RPMI7951 (cell line): ENCODE data around the gene DIAPH3. TPM values are rescaled to one million over a fixed set of nuclear protein-coding genes. Genes with fewer than 3 reads are reported as not detected.
A peak's percentile ranks its signal among the peaks of the same experiment; 100 is the strongest.

Experiments
- DNase-seq: peaks from one replicate; pipeline ENCODE4 v3.0.0-alpha.2; 2012; ENCODE audit warnings: low read depth
- total RNA-seq: library from RNA; depleted of rRNA; stranded (reverse); fragments of >200 nt; shearing (Covaris generic); gene quantifications from 2 replicates; pipeline ENCODE4 v1.2.3, GENCODE V29; 2014

The DIAPH3 gene
- total RNA-seq, 1 experiment from 2014 or later, result 25.1 TPM

DNA sequence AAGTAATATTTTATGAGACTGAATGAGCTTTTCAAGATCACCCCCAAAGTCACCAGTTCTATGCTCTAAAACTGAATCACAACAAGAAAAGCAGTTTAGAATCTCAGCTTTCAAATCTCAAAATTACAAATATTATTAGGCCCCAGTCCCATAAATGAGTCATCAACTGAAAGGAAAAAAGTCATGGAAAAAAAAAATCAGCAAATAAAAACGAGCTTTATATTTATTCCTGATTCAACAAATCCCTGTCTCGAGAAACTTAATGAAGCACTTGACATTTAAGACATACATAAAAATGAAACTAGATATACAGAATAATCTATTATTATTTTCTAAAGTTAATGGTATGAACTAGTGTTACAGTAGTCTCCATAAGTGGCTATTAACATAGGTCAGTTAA lies 203.0 kb downstream of the DIAPH3 start:
- DNase-seq, result no peak

DNA sequence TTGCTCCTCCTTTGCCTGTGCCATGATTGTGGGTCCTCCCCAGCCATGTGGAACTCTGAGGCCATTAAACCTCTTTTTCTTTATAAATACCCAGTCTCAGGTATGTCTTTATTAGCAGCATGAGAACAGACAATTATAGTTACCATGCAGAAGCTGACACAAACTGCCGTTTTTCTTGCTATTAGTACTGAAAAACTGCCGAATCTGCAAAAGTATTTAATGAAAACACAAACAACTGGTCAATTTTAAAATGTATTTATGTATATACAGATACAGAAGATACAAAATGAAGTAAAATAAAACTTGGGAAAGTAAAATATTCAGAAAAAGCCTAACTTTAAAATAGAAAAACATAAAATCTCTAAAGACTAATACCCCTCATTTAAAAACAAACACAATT lies 206.3 kb downstream of the DIAPH3 start:
- no peak for DNase-seq

DNA sequence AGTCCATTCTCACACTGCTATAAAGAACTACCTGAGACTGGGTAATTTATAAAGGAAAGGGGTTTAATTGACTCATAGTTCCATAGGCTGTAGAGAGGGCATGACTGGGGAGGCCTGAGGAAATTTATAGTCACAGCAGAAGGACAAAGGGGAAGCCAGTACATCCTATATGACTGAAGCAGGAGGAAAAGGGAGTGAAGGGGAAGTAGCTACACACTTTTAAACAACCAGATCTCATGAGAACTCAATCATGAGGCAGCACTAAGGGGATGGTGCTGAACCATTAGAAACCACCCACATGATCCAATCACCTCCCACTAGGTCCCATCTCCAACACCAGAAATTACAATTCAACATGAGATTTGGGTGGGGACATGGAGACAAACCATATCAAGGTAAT lies 209.1 kb downstream of the DIAPH3 start:
- no peak for DNase-seq

DNA sequence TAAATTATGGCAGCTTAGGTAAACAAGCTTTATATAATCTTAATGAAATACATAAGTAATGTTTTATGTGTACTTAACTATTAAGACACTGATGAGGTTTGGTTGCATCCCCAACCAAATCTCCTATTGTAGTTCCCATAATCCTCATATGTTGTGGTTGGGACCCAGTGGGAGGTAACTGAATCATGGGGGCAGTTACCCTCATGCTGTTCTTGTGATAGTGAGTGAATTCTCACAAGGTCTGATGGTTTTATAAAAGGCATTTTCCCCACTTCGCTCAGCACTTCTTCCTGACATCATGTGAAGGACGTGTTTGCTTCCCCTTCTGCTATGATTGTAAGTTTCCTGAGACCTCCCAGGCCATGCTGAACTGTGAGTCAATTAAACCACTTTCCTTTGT lies 212.7 kb downstream of the DIAPH3 start:
- no peak for DNase-seq

DNA sequence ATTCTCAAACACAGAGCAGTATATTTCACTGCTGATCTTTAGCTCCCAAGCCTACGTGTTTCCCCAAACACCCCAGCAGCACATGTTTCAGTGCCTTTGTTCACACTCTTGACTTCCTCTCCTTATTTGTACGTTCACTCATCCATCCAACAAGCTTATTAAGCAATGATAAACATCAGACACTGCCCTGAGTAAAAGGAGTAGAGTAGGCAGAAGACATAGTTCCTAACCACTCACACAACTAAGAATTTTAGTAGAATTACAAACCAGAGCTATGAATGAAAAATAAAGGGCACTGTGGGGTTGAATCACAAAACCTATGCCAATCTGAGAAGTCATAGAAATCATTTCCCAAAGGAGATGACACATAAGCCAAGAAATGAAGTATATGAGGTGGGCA lies 213.5 kb downstream of the DIAPH3 start:
- DNase-seq, result no peak

DNA sequence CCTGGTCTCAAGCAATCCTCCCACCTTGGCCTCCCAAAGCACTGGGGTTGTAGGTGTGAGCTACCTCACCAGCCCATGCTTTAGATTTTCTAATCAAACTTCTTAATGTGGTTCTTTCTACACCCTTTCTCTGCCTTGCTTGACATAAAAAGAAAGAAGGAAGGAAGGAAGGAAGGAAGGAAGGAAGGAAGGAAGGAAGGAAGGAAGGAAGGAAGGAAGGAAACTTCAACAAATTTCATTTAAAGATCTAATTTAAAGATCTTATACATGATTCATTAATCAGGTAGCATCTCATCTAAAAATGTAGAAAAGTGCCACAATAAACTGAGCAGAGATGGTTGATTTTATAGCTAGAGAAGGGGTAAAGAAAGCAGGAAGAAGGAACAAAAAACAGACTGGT lies 215.0 kb downstream of the DIAPH3 start:
- DNase-seq, result no peak

DNA sequence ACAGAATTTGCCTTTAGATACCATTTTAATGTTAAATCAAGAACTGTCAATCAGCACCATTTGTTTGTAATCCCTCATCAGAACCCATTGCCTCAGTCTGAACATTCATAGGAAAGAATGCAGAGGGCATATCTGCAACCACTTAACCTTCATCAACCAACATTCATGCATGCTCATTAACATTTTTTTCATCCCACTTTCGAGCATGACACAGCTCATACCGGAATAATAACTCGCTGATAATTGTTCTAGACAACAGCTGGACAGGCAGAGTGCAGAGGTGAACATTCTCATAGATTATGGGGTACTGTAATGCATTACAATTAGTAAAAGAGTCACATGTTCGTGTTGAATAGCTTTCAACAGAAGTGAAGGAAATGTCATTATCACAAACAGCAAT lies 216.8 kb downstream of the DIAPH3 start:
- DNase-seq, result peak; percentile 1

DNA sequence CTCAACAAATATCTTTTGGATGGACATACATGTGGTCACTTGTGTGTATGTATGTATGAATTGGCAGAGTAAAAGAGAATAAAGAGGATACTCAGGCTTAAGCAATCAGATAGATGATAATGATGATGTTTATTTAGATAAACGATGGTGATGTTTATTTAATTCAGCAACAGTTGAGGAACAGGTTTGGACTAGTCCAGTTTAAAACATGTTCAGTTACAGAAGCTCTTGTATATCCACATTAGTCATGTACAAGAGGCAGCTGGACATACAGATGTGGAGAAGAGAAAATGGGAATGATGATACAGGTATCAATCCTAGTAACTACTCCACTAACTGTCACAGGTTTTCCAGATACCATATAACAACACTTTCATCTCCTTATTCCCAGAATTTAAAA lies 232.1 kb downstream of the DIAPH3 start:
- DNase-seq, result no peak

DNA sequence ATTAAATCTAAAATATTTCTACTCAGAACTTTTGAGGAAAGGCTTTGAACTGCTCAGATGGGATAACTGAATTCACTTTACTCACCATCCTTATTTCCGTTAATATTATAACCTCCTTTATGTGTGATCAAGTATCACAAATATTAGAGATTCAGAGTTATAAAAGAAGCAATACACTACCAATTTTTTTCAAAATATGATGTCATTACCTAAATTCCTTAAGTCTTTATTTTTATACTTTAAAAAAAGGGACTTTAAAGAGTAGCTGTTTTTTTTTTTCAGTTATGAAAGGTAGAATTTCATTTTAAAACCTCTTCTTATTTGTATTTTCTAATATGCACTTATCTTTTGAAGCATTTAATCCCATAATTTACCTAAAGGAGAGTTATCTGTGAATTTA lies 239.5 kb downstream of the DIAPH3 start:
- DNase-seq, result no peak

DNA sequence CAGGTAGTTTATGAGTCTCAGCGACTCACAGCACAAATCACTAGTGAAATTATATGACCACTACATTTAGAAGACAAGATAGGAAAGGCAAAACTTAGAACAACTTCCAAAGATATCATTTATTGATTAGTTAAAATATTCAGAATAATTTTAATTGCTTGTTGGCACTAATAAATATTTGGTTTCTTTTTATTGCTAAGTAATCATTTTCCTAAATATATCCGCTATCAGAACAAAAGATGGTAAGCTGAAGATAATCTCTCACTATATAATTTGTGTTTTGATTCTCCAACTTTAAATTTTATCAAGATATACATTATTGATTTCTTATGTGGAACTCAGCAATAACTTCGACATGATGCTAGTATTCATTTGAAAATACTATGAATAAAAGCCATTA lies 248.5 kb downstream of the DIAPH3 start:
- DNase-seq, result no peak

DNA sequence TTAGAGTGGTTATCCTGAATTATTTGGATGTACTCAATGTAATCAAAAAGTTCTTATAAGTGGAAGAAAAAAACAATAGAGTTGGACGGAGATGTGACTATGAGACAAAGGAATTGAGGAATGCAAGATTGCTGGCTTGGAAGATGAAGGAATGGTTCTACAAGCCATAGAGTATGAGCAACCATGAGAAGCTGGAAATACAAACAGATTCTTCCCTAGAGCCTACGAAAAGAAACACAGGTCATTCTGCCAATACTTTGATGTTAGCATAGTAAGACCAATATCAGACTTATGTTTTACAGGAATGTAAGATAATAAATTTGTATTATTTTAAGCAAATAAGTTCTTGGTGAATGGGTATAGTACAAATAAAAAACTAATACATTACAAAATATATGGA lies 249.2 kb downstream of the DIAPH3 start:
- DNase-seq, result no peak

DNA sequence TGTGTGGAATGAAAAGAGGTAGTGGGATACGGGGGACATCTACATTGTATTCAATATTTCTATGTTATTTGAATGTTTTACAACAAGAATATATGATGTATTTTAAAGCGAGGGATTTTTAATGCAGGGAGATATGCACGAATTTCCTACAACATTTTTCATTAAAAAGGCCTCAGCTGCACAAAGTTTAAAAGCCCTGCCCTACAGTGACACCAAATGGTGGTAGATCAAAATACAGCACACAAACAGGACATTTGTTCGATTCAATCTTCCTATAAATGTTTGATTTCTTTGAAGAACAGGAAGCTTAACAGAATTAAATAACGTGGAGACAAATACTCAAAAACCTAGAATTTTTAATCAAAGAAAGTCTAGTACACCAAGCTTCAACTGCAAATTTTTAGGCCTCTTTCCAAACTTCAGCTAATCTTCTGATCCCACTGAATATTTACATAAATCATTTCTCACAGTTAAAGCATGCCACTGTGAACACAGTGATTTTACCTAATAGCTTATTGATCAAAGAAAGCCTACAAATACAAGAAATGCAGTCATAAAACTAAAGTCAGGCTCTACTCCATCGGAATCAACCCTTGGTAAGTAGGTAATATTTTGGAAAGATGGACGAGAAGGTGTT lies 257.2 kb downstream of the DIAPH3 start:
- DNase-seq, result peak; percentile 25

DNA sequence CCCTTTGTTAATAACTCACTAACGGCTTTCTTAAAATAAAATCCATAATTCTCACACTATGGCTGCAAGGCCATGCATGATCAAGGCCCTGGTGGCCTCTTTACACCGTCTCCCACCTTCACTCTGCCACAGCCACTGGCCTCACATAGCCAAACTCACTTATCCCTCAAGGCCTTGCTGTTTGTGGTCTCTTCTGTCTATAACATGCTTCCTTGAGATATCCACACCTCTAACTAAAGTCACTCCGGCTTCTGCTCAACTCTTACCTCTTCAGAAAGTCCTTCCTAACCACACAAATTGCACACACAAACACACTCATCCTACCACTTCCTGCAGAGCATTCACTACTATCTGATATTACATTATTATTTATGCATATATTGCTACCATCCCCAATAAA lies 262.5 kb downstream of the DIAPH3 start:
- no peak for DNase-seq

DNA sequence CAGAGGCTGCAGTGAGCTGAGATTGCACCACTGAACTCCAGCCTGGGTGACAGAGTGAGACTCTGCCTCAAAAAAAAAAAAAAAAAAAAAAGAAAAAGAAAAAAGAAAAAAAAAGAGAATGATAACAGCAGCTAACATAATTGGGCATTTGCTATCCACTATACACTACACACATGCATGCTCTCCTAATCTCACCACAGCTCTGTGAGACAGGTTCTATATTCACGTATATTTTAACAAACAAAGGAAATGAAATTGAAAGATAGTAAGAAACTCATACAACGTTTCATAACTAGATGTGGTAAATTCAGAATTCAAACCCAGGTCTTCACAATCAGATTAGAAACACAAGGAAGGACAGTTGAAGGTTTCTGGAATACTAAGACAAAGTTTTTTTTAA lies 265.7 kb downstream of the DIAPH3 start:
- no peak for DNase-seq

DNA sequence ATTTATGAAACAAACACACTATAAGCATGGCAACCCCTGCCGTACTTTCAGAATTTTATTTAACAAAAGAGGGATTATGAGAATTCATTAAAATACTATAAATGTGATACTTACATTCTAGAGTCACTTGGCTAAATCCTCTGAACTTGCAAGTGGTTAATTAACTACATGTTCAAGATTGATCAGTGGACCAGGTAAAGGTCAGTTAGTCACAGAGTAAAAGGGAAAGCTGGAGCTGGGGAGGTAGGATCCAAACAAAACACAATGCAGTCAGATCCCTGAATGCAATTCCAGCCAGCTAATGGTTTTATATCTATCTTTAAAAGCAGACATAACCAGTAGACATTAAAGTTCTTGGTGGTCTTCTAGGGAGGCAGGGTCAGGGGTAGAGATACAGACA lies 270.5 kb downstream of the DIAPH3 start:
- no peak for DNase-seq

DNA sequence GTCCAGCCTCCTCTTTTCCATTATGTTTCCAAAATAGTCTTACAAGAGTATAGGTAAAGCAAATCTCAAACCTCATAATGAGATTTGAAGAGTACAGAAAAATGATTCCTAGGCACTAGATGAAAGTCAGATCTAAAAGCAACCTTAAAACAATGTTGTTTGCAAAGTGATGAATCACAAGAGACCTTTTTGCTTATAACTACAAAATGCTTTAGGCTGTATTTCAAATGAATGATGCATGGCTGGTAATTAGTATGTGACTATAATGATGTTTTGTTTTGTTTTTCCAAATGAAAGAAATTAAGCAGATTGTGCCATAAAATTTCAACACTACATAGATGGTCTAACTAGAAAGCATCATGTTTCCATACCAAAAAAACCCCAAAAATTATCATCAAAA lies 272.7 kb downstream of the DIAPH3 start:
- DNase-seq, result no peak

DNA sequence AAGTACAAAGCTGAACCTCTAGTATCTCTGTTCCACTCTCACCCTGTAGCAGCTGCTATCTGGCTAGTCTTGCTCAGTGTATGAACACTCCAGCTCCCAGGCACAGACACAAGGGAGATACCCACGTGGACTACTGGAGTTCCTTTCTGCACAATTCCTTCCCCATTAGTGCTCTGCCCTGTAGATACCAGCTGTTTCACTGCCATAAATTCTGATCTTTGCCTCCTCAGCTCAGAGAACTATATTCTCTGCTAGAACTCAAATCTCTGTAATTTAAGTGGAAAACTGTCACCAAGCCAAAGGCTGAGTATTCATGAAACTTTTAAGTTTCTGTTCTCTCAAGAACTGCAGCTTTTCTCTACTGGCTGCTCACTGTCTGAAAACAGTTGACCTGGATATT lies 273.7 kb downstream of the DIAPH3 start:
- no peak for DNase-seq

DNA sequence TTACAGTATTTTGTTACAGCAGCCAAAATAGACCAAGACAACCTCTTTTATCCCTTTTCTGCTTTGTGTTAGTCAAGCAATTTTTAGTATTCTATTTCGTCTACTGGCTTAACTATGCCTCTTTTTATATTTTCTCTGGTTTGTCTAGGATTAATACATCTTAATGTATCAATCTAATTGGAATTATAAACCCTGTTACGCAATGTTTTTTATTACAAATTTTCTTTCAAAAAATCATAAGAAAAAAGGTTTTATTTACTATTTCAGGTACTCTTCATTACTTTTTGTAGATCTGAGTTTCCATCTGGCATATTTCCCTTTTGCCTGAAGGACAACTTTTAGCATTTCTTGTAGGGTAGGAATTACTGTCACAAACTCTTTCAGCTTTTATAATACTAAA lies 275.3 kb downstream of the DIAPH3 start:
- DNase-seq, result no peak

DNA sequence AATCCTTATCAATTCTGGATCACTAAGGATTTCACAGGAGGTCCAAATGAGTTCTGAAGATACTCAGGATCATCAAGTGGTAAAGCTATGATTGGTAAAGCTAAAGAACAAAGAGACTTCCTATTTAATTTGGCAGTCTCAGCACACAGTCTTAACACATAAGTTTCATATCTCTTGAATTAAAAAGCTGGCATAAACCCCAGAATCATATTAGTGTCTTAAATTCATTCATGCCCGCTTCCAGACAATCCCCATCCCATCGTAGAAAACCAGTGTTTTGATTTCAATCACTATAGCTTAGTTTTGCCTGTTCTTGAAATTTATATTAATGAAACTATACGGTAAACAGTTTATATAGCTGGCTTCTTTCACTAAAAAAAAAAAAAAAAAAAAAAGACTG lies 278.7 kb downstream of the DIAPH3 start:
- DNase-seq, result no peak

DNA sequence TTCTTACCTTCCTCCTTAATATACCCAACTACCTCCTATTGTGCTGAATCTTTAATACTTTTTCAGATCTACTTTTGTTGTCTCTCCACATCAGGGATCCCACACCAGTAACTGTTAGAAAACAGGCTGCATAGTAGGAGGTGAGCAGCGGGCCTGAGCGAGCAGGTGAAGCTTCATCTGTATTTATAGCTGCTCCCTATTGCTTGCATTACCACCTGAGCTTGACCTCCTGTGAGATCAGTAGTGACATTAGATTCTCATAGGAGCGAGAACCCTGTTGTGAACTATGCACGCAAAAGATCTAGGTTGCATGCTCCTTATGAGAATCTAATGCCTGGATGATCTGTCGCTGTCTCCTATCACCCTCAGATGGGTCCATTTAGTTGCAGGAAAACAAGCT lies 279.8 kb downstream of the DIAPH3 start:
- no peak for DNase-seq

DNA sequence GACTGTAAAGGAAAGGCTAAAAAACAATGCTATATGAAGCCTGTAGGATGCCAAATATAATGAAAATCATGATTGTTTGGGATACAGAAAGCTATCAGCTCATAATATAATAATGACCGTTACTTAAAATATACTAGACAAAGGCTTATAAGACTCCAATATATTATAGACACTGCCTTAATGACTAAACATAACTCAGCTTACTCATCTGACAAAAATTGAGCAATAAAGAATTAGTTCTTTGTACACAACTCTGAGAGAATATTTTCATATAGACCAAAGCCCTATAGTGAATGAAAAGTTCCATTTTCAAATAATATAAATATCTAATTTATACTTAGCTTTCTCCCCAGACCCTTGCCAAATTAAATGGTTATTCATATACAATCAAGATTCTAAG lies 283.3 kb downstream of the DIAPH3 start:
- no peak for DNase-seq

DNA sequence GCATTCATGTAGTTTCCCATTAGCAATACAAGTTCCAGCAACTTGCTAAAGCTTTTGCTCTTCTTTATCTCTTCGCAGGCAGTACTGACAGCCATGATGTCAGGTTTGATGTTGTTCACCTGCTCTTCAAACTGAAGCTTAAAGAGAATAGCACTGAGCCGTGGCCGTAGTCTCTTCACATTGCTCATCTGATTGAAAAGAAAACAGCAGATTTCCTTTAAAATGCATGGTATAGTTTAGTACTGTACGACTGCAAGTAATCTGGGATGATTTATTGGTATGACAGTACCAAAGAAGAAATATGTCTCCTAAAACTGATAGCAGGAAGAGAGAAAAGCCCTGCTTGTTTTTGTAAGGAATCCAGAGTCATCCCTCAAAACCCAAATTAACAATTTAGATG lies 284.4 kb downstream of the DIAPH3 start:
- DNase-seq, result no peak

DNA sequence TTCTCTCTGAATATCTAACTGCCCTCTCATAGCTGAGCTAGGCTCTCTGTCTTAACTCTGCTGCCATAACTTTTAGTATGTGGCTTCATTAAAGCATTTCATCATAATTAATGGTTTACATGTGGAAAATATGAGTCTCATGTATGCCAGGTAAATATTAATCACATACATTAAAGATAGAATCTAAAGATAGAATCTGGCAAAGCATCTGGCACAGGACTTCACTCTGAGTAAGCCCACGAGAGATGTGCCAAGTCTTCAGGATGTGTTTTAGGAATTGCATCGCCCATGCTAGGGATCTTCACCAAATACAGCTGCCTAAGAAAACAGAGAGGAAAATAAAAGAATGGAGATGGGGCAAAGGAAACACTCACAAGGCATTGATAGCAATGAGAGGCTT lies 285.8 kb downstream of the DIAPH3 start:
- no peak for DNase-seq

DNA sequence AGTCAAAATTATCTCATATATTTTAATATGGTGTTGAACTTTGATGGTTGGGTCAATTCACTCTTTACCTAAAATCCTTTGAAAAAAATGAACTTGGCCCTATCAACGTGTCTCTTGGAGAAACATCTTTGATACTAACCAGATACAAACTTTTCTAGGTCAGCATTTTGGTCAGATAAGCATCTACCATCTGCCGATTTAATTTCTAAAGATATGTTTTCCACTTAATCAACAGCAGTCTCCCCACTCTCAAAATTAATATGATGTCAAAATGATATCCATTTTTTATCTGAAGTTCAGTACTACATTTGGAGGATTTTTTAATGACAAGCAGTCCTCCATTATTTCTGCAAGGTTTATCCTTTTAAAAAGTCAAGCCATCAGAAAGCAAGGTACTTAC lies 288.8 kb downstream of the DIAPH3 start:
- DNase-seq, result no peak

DNA sequence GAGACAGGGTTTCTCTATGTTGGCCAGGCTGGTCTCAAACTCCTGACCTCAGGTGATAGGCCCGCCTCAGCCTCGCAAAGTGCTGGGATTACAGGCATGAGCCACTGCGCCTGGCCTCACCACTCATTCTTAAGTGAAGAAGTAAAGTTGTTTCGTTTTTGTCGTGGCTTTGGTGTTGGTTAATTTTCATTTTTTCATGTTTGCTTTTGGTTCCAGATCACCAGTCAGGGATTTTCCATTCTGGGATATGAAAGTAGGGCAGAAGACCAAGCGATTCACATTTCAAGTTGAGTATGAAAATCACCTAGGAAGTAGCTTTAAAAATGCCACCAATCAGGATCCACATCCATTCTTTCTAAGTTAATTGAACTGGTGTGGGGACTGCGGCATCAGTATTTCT lies 289.9 kb downstream of the DIAPH3 start:
- no peak for DNase-seq
